Endodermal cell (in vitro differentiated cells): ENCODE measurements around the gene KCND3. TPM values are rescaled to one million over a fixed set of nuclear protein-coding genes. Genes with fewer than 3 reads are reported as not detected.

Source experiments
- DNase-seq: peaks from one replicate; pipeline ENCODE4 v3.0.0-alpha.2; 2017
- H3K27ac ChIP-seq: 2 replicates; pipeline ENCODE4 v1.5.1; 2013; ENCODE audit warnings: mild to moderate bottlenecking, low read depth, low read length, moderate library complexity
- H3K27me3 ChIP-seq: 2 replicates; pipeline ENCODE4 v1.6.1; 2013; ENCODE audit warnings: mild to moderate bottlenecking, low read length, moderate library complexity; ENCODE audit not compliant: insufficient read depth, control insufficient read depth, poor library complexity, severe bottlenecking
- H3K36me3 ChIP-seq: 2 replicates; pipeline ENCODE4 v1.7.0; 2013; ENCODE audit warnings: mild to moderate bottlenecking, low read length, moderate library complexity; ENCODE audit not compliant: control insufficient read depth, insufficient read depth
- H3K4me1 ChIP-seq: one replicate; pipeline ENCODE4 v1.7.0; 2013; ENCODE audit warnings: low read length; ENCODE audit not compliant: control insufficient read depth, insufficient read depth
- H3K4me3 ChIP-seq: 2 replicates; pipeline ENCODE4 v1.5.1; 2013; ENCODE audit warnings: mild to moderate bottlenecking, low read length, moderate library complexity
- H3K9ac ChIP-seq: 2 replicates; pipeline ENCODE4 v1.6.1; 2013; ENCODE audit warnings: mild to moderate bottlenecking, low read length, moderate library complexity; ENCODE audit not compliant: poor library complexity, severe bottlenecking; ENCODE audit errors: extremely low read depth
- H3K9me3 ChIP-seq: 2 replicates; pipeline ENCODE4 v1.6.1; 2013; ENCODE audit warnings: mild to moderate bottlenecking, low read length, moderate library complexity; ENCODE audit not compliant: control insufficient read depth
- H3K27ac Mint-ChIP-seq: 2 replicates; pipeline ENCODE4 v1.8.0; 2020; ENCODE audit warnings: mixed read lengths
- H3K27me3 Mint-ChIP-seq: 2 replicates; pipeline ENCODE4 v1.8.0; 2021; ENCODE audit warnings: mild to moderate bottlenecking, mixed read lengths; ENCODE audit not compliant: insufficient read depth
- H3K36me3 Mint-ChIP-seq: 2 replicates; pipeline ENCODE4 v1.8.0; 2020; ENCODE audit warnings: low read depth, mixed read lengths
- H3K4me1 Mint-ChIP-seq: 2 replicates; pipeline ENCODE4 v1.8.0; 2020; ENCODE audit warnings: mixed read lengths
- H3K4me3 Mint-ChIP-seq: 2 replicates; pipeline ENCODE4 v1.8.0; 2020; ENCODE audit warnings: mild to moderate bottlenecking, moderate library complexity, mixed read lengths
- H3K9me3 Mint-ChIP-seq: 2 replicates; pipeline ENCODE4 v1.8.0; 2020; ENCODE audit warnings: mild to moderate bottlenecking, mixed read lengths
- WGBS, 2 experiments: methylation state at CpG; one replicate each; pipeline versions ENCODE4 v1.1.5 to v1.1.7; 2013; ENCODE audit warnings: missing lambda C conversion rate in 2 of 2, mixed read lengths in 1 of 2; ENCODE audit not compliant: insufficient coverage in 1 of 2, insufficient read length in 1 of 2; 5-methylcytosine and 5-hydroxymethylcytosine counted together
- total RNA-seq, 2 donors: library from RNA; stranded (reverse); fragmentation: NEBNext Ultra II Directional in 1 of 2; extraction: Animal tissue kit (Norgen Biotek cat#: 25700) in 1 of 2; gene quantifications; 2 replicates in 1 of 2; 3 replicates in 1 of 2; pipeline ENCODE4 v1.2.1, GENCODE V29; 2021
- TF ChIP-seq, protein P1 (sequence below): fragments of 200-600 bp; sonication (generic); conservative IDR thresholded peaks from 2 replicates; pipeline ENCODE4 v1.5.0; 2021; ENCODE audit warnings: antibody characterized with exemption, mild to moderate bottlenecking

Gene KCND3
- total RNA-seq, 2 donors from 2014 or later, result 0.13 TPM; not detected in 1

GRCh38 chr1:111855260-111855659, 134.2 kb downstream of the KCND3 start:
- peaks cover 35% of the 10 kb centered on the region for H3K27me3 Mint-ChIP-seq
- peaks cover 14% of the 10 kb centered on the region for H3K4me1 Mint-ChIP-seq
- H3K4me1 ChIP-seq, result no peaks in the 10 kb centered on the region
- no peaks in the 10 kb centered on the region for H3K36me3 Mint-ChIP-seq
- H3K36me3 ChIP-seq, result no peaks in the 10 kb centered on the region
- no peak overlapping the region for H3K27ac Mint-ChIP-seq
- H3K9ac ChIP-seq, result no peak overlapping the region
- no peak overlapping the region for H3K27ac ChIP-seq
- TF ChIP-seq, protein P1, sequence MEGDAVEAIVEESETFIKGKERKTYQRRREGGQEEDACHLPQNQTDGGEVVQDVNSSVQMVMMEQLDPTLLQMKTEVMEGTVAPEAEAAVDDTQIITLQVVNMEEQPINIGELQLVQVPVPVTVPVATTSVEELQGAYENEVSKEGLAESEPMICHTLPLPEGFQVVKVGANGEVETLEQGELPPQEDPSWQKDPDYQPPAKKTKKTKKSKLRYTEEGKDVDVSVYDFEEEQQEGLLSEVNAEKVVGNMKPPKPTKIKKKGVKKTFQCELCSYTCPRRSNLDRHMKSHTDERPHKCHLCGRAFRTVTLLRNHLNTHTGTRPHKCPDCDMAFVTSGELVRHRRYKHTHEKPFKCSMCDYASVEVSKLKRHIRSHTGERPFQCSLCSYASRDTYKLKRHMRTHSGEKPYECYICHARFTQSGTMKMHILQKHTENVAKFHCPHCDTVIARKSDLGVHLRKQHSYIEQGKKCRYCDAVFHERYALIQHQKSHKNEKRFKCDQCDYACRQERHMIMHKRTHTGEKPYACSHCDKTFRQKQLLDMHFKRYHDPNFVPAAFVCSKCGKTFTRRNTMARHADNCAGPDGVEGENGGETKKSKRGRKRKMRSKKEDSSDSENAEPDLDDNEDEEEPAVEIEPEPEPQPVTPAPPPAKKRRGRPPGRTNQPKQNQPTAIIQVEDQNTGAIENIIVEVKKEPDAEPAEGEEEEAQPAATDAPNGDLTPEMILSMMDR, result peak; percentile 41
- H3K4me3 Mint-ChIP-seq, result no peak overlapping the region
- 85 to 95% methylated on average over 4 of the region's 4 CpGs for WGBS, 2 experiments
- DNase-seq, result peak; percentile 73
- H3K27me3 ChIP-seq, result peaks cover 35% of the 10 kb centered on the region
- H3K9me3 ChIP-seq, result no peaks in the 10 kb centered on the region
- no peak overlapping the region for H3K4me3 ChIP-seq
- H3K9me3 Mint-ChIP-seq, result no peaks in the 10 kb centered on the region

- H3K9me3 Mint-ChIP-seq, result no peaks in the 10 kb centered on the region
- H3K36me3 Mint-ChIP-seq, result no peaks in the 10 kb centered on the region
Observed at GRCh38 chr1:111852261-111852721, 137.2 kb downstream of the KCND3 start.

GRCh38 chr1:111851552-111851951, 137.9 kb downstream of the KCND3 start:
- H3K9me3 Mint-ChIP-seq, result no peaks in the 10 kb centered on the region
- Histone ChIP-seq H3K27me3 (peaks cover 8% of the 10 kb centered on the region), H3K9me3 (no peaks in the 10 kb centered on the region), H3K9ac (no peak overlapping the region), H3K4me3 (no peak overlapping the region), H3K4me1 (no peaks in the 10 kb centered on the region), H3K36me3 (no peaks in the 10 kb centered on the region), H3K27ac (peak overlapping the region; percentile 75)
- WGBS, 2 experiments, result 54 to 63% methylated on average over 3 to 6 of the region's 6 CpGs
- TF ChIP-seq, protein P1, result no peak
- H3K4me1 Mint-ChIP-seq, result peaks cover 14% of the 10 kb centered on the region
- DNase-seq, result peak; percentile 67
- H3K4me3 Mint-ChIP-seq, result no peak overlapping the region
- peaks cover 18% of the 10 kb centered on the region for H3K27me3 Mint-ChIP-seq
- no peak overlapping the region for H3K27ac Mint-ChIP-seq
- no peaks in the 10 kb centered on the region for H3K36me3 Mint-ChIP-seq

More at GRCh38 chr1:111852261-111852721, 137.2 kb downstream of the KCND3 start:
- no peak overlapping the region for H3K4me3 Mint-ChIP-seq
- H3K36me3 ChIP-seq, result no peaks in the 10 kb centered on the region
- no peak overlapping the region for H3K9ac ChIP-seq
- H3K4me1 Mint-ChIP-seq, result peaks cover 14% of the 10 kb centered on the region
- H3K27ac Mint-ChIP-seq, result no peak overlapping the region
- peaks cover 24% of the 10 kb centered on the region for H3K27me3 Mint-ChIP-seq
- H3K4me1 ChIP-seq, result no peaks in the 10 kb centered on the region
- H3K9me3 ChIP-seq, result no peaks in the 10 kb centered on the region
- peak overlapping the region; percentile 75 for H3K27ac ChIP-seq
- H3K27me3 ChIP-seq, result peaks cover 13% of the 10 kb centered on the region
- H3K4me3 ChIP-seq, result no peak overlapping the region
- TF ChIP-seq, protein P1, result no peak
- 83 to 91% methylated on average over 6 to 7 of the region's 7 CpGs for WGBS, 2 experiments
- DNase-seq, result no peak
